ENCODE results near the gene KRT36.

KRT36 gene

DNA sequence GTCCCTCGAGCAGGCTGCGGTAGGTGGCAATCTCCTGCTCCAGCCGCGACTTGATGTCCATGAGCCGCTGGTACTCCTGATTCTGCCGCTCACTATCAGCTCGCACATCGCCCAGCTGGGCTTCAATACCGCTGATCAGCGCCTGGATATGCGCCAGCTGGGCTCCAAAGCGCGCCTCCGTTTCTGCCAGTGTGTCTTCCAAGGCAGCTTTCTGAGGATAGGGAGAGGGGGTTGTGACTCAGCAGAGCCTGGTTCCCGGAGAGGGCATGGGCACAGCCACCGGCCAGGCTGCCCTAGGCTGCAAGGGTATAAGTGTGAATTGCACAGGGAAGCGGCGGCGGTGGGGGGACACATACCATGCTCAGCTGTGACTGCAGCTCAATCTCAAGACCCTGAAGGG, 34.1 kb upstream of the KRT36 start:
- Histone ChIP-seq H3K79me2 (ENCODE audit: control insufficient read depth, low read length) (no peaks in the 10 kb centered on the region), H3F3A (ENCODE audit: control insufficient read depth, insufficient read depth) (no peaks in the 10 kb centered on the region), H3K4me1 (ENCODE audit: control insufficient read depth, low read length) (no peaks in the 10 kb centered on the region), H4K20me1 (ENCODE audit: control insufficient read depth, insufficient read depth, low read depth, low read length) (no peaks in the 10 kb centered on the region), H3K4me2 (ENCODE audit: low read length) (no peak overlapping the region), H3K27me3 (ENCODE audit: control insufficient read depth, low read length) (no peaks in the 10 kb centered on the region), H3K27ac (ENCODE audit: low read depth, low read length) (no peak overlapping the region), H3K36me3 (ENCODE audit: control insufficient read depth, low read length) (no peaks in the 10 kb centered on the region), H3K4me3 (ENCODE audit: low read length) (no peak overlapping the region), H3K9me3 (ENCODE audit: control insufficient read depth, insufficient read depth, low read length) (no peaks in the 10 kb centered on the region), H3K9me2 (replicated peaks; ENCODE audit: control insufficient read depth, low read length) (no peaks in the 10 kb centered on the region)
- TF ChIP-seq EZH2phosphoT487 (IDR thresholded peaks at IDR 0.05; ENCODE audit: borderline replicate concordance, low read length), result no peak
- TF ChIP-seq, protein P1, sequence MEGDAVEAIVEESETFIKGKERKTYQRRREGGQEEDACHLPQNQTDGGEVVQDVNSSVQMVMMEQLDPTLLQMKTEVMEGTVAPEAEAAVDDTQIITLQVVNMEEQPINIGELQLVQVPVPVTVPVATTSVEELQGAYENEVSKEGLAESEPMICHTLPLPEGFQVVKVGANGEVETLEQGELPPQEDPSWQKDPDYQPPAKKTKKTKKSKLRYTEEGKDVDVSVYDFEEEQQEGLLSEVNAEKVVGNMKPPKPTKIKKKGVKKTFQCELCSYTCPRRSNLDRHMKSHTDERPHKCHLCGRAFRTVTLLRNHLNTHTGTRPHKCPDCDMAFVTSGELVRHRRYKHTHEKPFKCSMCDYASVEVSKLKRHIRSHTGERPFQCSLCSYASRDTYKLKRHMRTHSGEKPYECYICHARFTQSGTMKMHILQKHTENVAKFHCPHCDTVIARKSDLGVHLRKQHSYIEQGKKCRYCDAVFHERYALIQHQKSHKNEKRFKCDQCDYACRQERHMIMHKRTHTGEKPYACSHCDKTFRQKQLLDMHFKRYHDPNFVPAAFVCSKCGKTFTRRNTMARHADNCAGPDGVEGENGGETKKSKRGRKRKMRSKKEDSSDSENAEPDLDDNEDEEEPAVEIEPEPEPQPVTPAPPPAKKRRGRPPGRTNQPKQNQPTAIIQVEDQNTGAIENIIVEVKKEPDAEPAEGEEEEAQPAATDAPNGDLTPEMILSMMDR (IDR thresholded peaks at IDR 0.05; ENCODE audit: low read depth, low read length, poor library complexity, severe bottlenecking), result no peak

DNA sequence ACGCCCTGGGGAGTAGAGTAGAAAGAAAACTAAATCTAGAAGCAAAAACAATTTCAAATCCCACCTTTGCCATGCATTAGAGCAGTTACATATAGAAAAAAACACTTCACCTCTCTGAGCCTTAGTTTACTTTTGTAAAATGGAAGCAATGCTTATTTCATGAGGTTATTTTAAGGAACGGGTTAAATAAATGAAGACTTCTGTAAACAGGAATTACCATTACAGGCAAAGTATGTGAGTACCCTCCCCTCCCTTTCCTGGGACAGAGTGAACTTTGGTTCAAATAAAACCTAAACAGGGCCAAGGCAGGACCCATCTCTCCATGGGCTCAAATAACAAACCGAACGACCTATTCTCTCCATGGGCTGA, 33.5 kb upstream of the KRT36 start:
- H3K9me2 ChIP-seq (replicated peaks; ENCODE audit: control insufficient read depth, low read length), result no peaks in the 10 kb centered on the region
- H4K20me1 ChIP-seq (ENCODE audit: control insufficient read depth, insufficient read depth, low read depth, low read length), result no peaks in the 10 kb centered on the region
- no peaks in the 10 kb centered on the region for H3F3A ChIP-seq (ENCODE audit: control insufficient read depth, insufficient read depth)
- no peaks in the 10 kb centered on the region for H3K4me1 ChIP-seq (ENCODE audit: control insufficient read depth, low read length)
- H3K36me3 ChIP-seq (ENCODE audit: control insufficient read depth, low read length), result no peaks in the 10 kb centered on the region
- H3K27ac ChIP-seq (ENCODE audit: low read depth, low read length), result no peak overlapping the region
- no peaks in the 10 kb centered on the region for H3K9me3 ChIP-seq (ENCODE audit: control insufficient read depth, insufficient read depth, low read length)
- H3K4me2 ChIP-seq (ENCODE audit: low read length), result no peak overlapping the region
- H3K27me3 ChIP-seq (ENCODE audit: control insufficient read depth, low read length), result no peaks in the 10 kb centered on the region
- H3K79me2 ChIP-seq (ENCODE audit: control insufficient read depth, low read length), result no peaks in the 10 kb centered on the region
- TF ChIP-seq, protein P1 (IDR thresholded peaks at IDR 0.05; ENCODE audit: low read depth, low read length, poor library complexity, severe bottlenecking), result no peak
- no peak overlapping the region for H3K4me3 ChIP-seq (ENCODE audit: low read length)

DNA sequence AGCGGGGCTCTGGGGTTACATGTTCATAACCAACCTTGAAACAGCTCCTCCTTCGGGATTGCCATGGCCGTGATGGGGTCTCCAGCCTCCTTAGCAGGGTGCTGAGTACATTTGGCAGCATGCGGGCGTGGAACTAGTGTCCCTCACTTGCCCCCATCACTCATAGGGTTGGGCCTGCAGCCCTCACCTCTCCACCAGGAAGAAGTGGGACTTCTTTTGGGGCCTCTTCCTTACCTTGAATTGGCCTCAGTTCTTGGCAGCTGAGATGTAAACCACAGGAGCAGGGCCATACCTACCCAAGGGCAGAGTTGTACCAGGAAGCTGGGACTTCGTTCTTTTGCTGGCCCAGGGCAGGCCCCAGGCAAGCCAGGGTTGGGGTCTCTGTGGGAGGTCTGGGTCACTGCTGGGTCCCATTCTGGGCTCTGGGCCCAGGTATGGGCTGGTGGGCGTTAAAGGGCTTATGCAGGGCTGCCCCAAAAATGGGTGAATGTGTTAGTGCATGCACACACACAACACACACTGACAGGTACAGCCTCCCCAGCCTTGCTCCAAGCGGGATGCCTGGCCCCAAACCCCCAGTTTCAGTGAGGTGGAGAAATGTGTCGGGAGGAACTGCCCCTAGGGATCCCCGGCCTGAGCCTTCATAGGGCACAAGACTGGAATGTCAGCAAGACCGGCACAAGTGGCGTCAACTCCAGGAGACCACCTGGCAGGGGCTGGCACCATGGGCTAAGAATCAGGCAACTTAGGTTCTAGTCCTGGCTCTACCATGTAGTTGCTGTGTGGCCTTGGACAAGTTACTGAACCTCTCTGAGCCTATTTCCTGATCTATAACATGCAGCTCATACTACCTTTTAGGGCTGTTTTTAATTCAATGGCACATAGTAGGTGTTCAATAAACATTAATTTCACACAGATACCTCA, 32.9 kb upstream of the KRT36 start:
- Histone ChIP-seq H3K4me3 (ENCODE audit: low read length) (no peak overlapping the region), H3K4me1 (ENCODE audit: control insufficient read depth, low read length) (no peaks in the 10 kb centered on the region), H4K20me1 (ENCODE audit: control insufficient read depth, insufficient read depth, low read depth, low read length) (no peaks in the 10 kb centered on the region), H3K27me3 (ENCODE audit: control insufficient read depth, low read length) (no peaks in the 10 kb centered on the region), H3K4me2 (ENCODE audit: low read length) (no peak overlapping the region), H3K27ac (ENCODE audit: low read depth, low read length) (no peak overlapping the region), H3K79me2 (ENCODE audit: control insufficient read depth, low read length) (no peaks in the 10 kb centered on the region), H3K9me2 (replicated peaks; ENCODE audit: control insufficient read depth, low read length) (no peaks in the 10 kb centered on the region), H3F3A (ENCODE audit: control insufficient read depth, insufficient read depth) (no peaks in the 10 kb centered on the region), H3K9me3 (ENCODE audit: control insufficient read depth, insufficient read depth, low read length) (no peaks in the 10 kb centered on the region), H3K36me3 (ENCODE audit: control insufficient read depth, low read length) (no peaks in the 10 kb centered on the region)
- TF ChIP-seq, protein P1 (IDR thresholded peaks at IDR 0.05; ENCODE audit: low read depth, low read length, poor library complexity, severe bottlenecking), result no peak
- TF ChIP-seq EZH2phosphoT487 (IDR thresholded peaks at IDR 0.05; ENCODE audit: borderline replicate concordance, low read length), result no peak
